AG04450 (cell line): ENCODE results near the gene PIM3. TPM values are rescaled to one million over a fixed set of nuclear protein-coding genes. Genes with fewer than 3 reads are reported as not detected.

Source experiments
- CTCF ChIA-PET: fragments of 300-600, 350-600 bp; formaldehyde crosslinking; extraction: SDS; loops from one replicate; lab custom pipeline; 2022; ENCODE audit warnings: antibody characterized with exemption, inconsistent platforms; lab: Charles Lee
- POLR2A ChIA-PET: fragments of 350-600 bp; formaldehyde crosslinking; extraction: SDS; loops from one replicate; lab custom pipeline; 2021; ENCODE audit warnings: antibody characterized with exemption, inconsistent platforms; lab: Yijun Ruan, JAX
- DNase-seq: peaks from one replicate; pipeline ENCODE4 v3.0.0-alpha.2; 2011; ENCODE audit warnings: low read depth, low spot score
- H3K27ac ChIP-seq: one replicate; pipeline ENCODE4 v1.5.1; 2012; ENCODE audit warnings: low read depth, low read length, control low read depth
- H3K27me3 ChIP-seq: one replicate; pipeline ENCODE4 v1.6.0; 2012; ENCODE audit warnings: low read length; ENCODE audit not compliant: control insufficient read depth, insufficient read depth
- H3K4me3 ChIP-seq: 2 replicates; pipeline ENCODE4 v1.5.1; 2011; ENCODE audit warnings: mild to moderate bottlenecking, low read depth, low read length, control low read depth
- H3K9me3 ChIP-seq: 2 replicates; pipeline ENCODE4 v1.5.1; 2012; ENCODE audit warnings: low read length; ENCODE audit not compliant: control insufficient read depth, insufficient read depth
- CTCF ChIP-seq: IDR thresholded peaks from 2 replicates; pipeline ENCODE4 v1.5.1; 2011; ENCODE audit warnings: low read depth, low read length, control low read depth, inconsistent platforms
- polyA plus RNA-seq: library from polyadenylated mRNA; depleted of rRNA; stranded (reverse); fragments of >200 nt; gene quantifications from 2 replicates; pipeline ENCODE4 v1.2.3, GENCODE V29; 2011

PIM3 gene
- polyA plus RNA-seq, 1 experiment: 6.1 TPM

DNA sequence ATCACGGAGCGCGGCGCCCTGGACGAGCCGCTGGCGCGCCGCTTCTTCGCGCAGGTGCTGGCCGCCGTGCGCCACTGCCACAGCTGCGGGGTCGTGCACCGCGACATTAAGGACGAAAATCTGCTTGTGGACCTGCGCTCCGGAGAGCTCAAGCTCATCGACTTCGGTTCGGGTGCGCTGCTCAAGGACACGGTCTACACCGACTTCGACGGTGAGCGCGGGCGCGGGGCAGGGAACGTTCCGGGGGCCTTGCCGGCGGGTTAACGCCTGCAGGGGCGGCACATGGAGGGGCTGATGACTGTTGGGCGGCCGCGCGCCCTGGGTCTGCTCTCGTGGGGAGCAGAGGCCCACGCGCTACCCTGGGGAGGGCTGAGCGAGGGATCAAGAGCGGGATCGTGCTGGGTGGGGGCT, 1.0 kb downstream of the PIM3 start:
- CTCF ChIA-PET: no interaction called here
- DNase-seq: no peak
- no peaks in the 10 kb centered on the region for H3K27me3 ChIP-seq
- peaks cover 4% of the 10 kb centered on the region; the same call in 1 of the 2 replicates for H3K9me3 ChIP-seq
- H3K4me3 ChIP-seq: peak overlapping the region; percentile 82
- no peak for TF ChIP-seq CTCF
- POLR2A ChIA-PET: interaction anchor here (0.6 to 3.5 kb wide), 6 partner anchors 9 to 225 kb away, joined by 3 to 20 read pairs (median 8); no protein-coding TSS in a partner anchor
- peak overlapping the region; percentile 52 for H3K27ac ChIP-seq

DNA sequence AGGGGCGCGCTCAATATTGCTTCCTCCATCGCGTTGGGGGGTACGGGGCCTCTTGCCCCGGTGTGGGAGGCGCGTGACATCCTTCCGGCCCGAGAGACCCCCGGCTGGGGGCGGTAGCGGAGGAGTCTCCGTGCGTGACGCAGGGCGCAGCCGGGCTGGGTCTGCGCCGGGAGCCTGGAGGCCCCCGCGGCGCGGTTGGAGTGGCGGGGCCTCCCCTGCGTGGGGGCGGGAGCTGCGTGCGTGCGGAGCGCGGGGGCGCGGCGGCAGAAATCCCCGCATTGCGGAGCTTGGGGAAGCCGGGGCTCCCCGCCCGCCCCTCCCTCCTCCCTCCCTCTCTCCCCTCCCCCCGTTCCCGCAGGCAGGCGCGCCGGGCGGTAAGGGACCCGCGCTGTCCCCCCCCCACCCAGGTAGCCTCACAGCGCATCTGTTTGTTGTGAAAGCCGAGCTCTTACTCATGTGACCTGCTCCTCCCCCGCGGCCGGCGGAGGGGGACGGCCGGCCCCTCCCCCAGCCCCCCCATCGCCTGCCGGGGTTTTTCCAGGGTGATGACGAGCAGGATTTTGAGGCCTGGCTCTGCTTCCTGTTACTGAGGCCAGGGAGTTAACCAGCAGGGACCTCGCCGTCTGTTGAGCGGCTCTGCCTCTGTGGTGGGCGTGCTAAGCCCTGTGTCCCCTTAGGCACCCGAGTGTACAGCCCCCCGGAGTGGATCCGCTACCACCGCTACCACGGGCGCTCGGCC, 1.6 kb downstream of the PIM3 start:
- Histone ChIP-seq H3K9me3 (peaks cover 4% of the 10 kb centered on the region; the same call in 1 of the 2 replicates), H3K4me3 (peak overlapping the region; percentile 82), H3K27ac (peak overlapping the region; percentile 84), H3K27me3 (no peaks in the 10 kb centered on the region)
- no peak for TF ChIP-seq CTCF
- ChIA-PET CTCF (no interaction called here), POLR2A (interaction anchor here (0.6 to 3.5 kb wide), 7 partner anchors 9 to 224 kb away, joined by 3 to 20 read pairs (median 4); no protein-coding TSS in a partner anchor)
- peak; percentile 70 for DNase-seq

DNA sequence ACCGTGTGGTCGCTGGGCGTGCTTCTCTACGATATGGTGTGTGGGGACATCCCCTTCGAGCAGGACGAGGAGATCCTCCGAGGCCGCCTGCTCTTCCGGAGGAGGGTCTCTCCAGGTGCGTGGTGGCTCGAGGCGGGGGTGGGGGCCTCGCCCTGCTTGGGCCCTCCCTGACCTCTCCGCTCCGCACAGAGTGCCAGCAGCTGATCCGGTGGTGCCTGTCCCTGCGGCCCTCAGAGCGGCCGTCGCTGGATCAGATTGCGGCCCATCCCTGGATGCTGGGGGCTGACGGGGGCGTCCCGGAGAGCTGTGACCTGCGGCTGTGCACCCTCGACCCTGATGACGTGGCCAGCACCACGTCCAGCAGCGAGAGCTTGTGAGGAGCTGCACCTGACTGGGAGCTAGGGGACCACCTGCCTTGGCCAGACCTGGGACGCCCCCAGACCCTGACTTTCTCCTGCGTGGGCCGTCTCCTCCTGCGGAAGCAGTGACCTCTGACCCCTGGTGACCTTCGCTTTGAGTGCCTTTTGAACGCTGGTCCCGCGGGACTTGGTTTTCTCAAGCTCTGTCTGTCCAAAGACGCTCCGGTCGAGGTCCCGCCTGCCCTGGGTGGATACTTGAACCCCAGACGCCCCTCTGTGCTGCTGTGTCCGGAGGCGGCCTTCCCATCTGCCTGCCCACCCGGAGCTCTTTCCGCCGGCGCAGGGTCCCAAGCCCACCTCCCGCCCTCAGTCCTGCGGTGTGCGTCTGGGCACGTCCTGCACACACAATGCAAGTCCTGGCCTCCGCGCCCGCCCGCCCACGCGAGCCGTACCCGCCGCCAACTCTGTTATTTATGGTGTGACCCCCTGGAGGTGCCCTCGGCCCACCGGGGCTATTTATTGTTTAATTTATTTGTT, 2.4 kb downstream of the PIM3 start:
- TF ChIP-seq CTCF: no peak
- CTCF ChIA-PET: no interaction called here
- H3K27ac ChIP-seq: peak overlapping the region; percentile 84

DNA sequence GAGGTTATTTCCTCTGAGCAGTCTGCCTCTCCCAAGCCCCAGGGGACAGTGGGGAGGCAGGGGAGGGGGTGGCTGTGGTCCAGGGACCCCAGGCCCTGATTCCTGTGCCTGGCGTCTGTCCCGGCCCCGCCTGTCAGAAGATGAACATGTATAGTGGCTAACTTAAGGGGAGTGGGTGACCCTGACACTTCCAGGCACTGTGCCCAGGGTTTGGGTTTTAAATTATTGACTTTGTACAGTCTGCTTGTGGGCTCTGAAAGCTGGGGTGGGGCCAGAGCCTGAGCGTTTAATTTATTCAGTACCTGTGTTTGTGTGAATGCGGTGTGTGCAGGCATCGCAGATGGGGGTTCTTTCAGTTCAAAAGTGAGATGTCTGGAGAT, 3.1 kb downstream of the PIM3 start:
- POLR2A ChIA-PET: no interaction called here
- no peak for TF ChIP-seq CTCF
- Histone ChIP-seq H3K27ac (no peak overlapping the region), H3K9me3 (peaks cover 4% of the 10 kb centered on the region; the same call in 1 of the 2 replicates), H3K27me3 (no peaks in the 10 kb centered on the region), H3K4me3 (peak overlapping the region; percentile 82)
- no peak for DNase-seq
- CTCF ChIA-PET: no interaction called here

More for the DNA sequence above, 2.4 kb downstream of the PIM3 start:
- H3K27me3 ChIP-seq: no peaks in the 10 kb centered on the region
- POLR2A ChIA-PET: interaction anchor here (0.6 to 3.5 kb wide), 4 partner anchors 8 to 26 kb away, joined by 3 to 20 read pairs (median 13); no protein-coding TSS in a partner anchor
- H3K9me3 ChIP-seq: peaks cover 4% of the 10 kb centered on the region; the same call in 1 of the 2 replicates
- H3K4me3 ChIP-seq: peak overlapping the region; percentile 82
- no peak for DNase-seq
